ENCODE results near the gene ZNF385B. TPM values are rescaled to one million over a fixed set of nuclear protein-coding genes. Genes with fewer than 3 reads are reported as not detected.

Gene ZNF385B
- total RNA-seq, 2 experiments from 2014 or later, result not detected

DNA sequence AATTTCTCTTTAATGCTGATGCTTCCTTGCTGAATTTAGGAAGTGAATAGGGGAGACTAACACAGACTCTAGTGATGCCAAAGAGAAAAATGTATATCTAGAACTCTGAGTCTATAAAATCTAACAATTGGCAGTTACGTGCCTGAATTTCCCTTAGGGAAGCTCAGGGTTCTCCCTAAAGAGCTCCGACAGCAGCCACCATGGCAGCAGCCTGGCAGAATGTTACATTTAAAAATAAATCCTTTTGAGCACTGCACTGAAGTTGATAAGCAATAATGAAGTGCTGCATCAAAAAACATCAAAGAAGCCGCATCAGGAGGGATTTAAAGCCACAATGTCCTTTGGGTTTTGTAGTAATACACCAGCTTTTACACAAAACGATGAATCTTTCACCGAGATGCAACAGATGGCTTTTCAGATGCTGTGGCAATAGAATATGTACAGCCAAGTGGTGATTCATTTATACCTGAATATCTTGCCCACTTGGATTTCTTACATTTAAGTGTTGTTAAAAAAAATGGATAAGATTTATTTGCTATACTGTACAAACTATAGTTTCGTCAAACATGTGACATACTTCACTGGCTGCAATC lies 305.6 kb downstream of the ZNF385B start:
- no peaks in the 10 kb centered on the region for H3K9me3 Mint-ChIP-seq (ENCODE audit: insufficient read depth)
- no peak for DNase-seq
- no peaks in the 10 kb centered on the region for H3K4me1 Mint-ChIP-seq (ENCODE audit: low read depth)
- no peaks in the 10 kb centered on the region for H3K36me3 Mint-ChIP-seq (ENCODE audit: low read depth)
- POLR2A ChIA-PET, result no interaction called here
- no peaks in the 10 kb centered on the region for H3K27me3 Mint-ChIP-seq (ENCODE audit: low read depth)
- H3K4me3 Mint-ChIP-seq, result no peak overlapping the region
- no peak for ATAC-seq
- CTCF ChIA-PET, result no interaction called here
- H3K27ac Mint-ChIP-seq, result no peak overlapping the region

DNA sequence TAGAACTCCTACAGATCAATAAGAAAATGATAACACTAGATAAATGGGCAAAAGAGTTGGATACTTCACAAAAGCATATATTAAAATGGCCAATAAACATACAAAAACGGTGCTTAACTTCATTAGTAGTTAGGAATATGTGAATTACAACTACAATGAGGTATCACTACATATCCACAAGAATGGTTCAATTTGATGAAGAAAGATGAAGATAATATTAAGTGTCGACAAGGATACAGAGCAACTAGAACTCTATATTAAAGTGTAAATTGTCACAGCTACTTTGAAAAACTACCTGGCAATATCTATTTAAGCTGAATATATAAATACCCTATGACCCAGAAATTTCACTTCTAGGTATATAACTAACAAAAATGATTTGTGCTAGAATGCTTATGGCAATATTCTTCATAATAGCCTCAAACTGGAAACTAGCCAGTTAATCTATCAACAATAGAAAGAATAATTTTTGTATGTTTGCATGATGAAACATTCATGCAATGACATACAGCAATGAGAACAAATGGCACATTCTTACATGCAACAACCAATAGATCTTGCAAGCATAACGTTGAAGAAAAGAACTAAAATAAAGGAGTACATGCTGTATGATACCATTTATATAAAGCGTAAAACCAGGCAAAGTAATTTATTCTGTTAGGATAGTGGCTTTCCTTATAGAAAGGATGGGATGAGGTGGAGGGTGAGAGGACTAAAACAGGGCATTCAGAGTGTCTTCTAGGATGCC lies 306.6 kb downstream of the ZNF385B start:
- no peaks in the 10 kb centered on the region for H3K36me3 Mint-ChIP-seq (ENCODE audit: low read depth)
- ChIA-PET POLR2A (no interaction called here), CTCF (no interaction called here)
- no peaks in the 10 kb centered on the region for H3K4me1 Mint-ChIP-seq (ENCODE audit: low read depth)
- no peaks in the 10 kb centered on the region for H3K9me3 Mint-ChIP-seq (ENCODE audit: insufficient read depth)
- ATAC-seq, result no peak
- no peak for DNase-seq
- H3K4me3 Mint-ChIP-seq, result no peak overlapping the region
- no peaks in the 10 kb centered on the region for H3K27me3 Mint-ChIP-seq (ENCODE audit: low read depth)
- H3K27ac Mint-ChIP-seq, result no peak overlapping the region

DNA sequence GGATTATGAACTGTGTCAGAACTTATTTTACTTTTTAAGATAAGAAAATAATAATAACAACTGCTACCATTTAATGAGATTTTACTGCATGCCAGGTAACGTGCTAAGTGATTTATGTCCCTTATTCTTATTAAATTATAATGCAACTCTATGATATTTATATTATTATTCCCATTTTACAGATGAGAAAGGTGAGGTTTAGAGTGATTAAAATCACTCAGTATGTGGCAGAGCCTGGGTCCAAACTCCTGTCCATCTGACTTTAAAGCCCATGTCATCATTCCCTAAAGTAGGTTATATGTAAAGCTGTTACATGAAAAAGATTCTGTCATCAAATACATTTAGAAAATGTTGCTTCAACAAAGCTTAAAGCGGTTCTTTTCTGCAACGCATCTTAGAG lies 308.0 kb downstream of the ZNF385B start:
- POLR2A ChIA-PET, result no interaction called here
- CTCF ChIA-PET, result no interaction called here
- Mint-ChIP-seq H3K4me3 (no peak overlapping the region), H3K36me3 (ENCODE audit: low read depth) (no peaks in the 10 kb centered on the region), H3K4me1 (ENCODE audit: low read depth) (no peaks in the 10 kb centered on the region), H3K27me3 (ENCODE audit: low read depth) (no peaks in the 10 kb centered on the region), H3K27ac (no peak overlapping the region), H3K9me3 (ENCODE audit: insufficient read depth) (no peaks in the 10 kb centered on the region)
- DNase-seq (no peak), ATAC-seq (no peak)

DNA sequence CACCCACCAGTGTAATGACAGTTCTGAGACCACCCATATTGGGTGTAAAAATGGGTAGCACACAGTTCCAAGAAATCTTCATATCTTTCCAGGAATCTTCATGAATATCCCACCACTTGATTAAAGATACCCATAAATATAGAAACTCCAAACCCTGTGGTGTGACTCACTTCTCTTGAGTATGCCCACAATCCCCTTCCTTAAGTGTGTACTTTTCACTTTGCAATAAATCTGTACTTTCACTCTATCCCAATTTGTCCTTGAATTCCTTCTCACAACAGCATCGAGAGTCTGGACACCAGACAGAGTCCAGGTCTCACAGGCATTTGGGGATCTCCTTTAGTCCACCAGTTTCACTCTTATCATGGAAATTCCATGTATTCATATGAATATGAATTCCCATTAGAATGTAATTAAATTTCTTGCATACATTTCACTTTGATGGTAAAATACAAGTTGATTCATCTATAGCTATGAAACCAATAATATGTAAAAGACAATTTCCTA lies 309.8 kb downstream of the ZNF385B start:
- Mint-ChIP-seq H3K9me3 (ENCODE audit: insufficient read depth) (no peaks in the 10 kb centered on the region), H3K4me3 (no peak overlapping the region), H3K4me1 (ENCODE audit: low read depth) (no peaks in the 10 kb centered on the region), H3K36me3 (ENCODE audit: low read depth) (no peaks in the 10 kb centered on the region), H3K27ac (no peak overlapping the region), H3K27me3 (ENCODE audit: low read depth) (no peaks in the 10 kb centered on the region)
- CTCF ChIA-PET, result no interaction called here
- DNase-seq (no peak), ATAC-seq (no peak)
- POLR2A ChIA-PET, result no interaction called here

DNA sequence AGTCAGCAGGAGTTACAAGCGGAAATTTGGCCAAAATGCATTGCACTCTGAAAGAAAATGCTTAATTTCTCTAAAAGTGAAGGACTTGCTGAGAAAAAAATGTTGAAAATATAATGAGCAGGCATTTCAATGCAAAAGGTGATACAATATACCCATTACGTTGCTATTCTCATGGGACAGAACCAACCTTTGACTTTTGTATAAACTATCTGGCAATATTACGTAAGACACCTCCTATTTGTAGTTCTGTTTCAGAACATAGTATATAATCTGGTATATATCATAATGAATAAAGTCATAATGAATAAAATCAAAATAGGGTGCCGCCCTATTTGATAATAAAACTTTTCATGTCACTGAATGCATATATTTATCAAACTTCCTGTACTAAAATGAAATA lies 310.6 kb downstream of the ZNF385B start:
- Mint-ChIP-seq H3K4me1 (ENCODE audit: low read depth) (no peaks in the 10 kb centered on the region), H3K36me3 (ENCODE audit: low read depth) (no peaks in the 10 kb centered on the region), H3K4me3 (no peak overlapping the region), H3K27me3 (ENCODE audit: low read depth) (no peaks in the 10 kb centered on the region), H3K9me3 (ENCODE audit: insufficient read depth) (no peaks in the 10 kb centered on the region), H3K27ac (no peak overlapping the region)
- CTCF ChIA-PET, result no interaction called here
- POLR2A ChIA-PET, result no interaction called here
- DNase-seq, result no peak
- no peak for ATAC-seq

- H3K36me3 Mint-ChIP-seq (ENCODE audit: low read depth), result no peaks in the 10 kb centered on the region
- no peak overlapping the region for H3K27ac Mint-ChIP-seq
- ChIA-PET CTCF (no interaction called here), POLR2A (no interaction called here)
- DNase-seq (no peak), ATAC-seq (no peak)
- no peaks in the 10 kb centered on the region for H3K9me3 Mint-ChIP-seq (ENCODE audit: insufficient read depth)
- no peak overlapping the region for H3K4me3 Mint-ChIP-seq
- H3K4me1 Mint-ChIP-seq (ENCODE audit: low read depth), result no peaks in the 10 kb centered on the region
- no peaks in the 10 kb centered on the region for H3K27me3 Mint-ChIP-seq (ENCODE audit: low read depth)
Measured at GRCh38 chr2:179550214-179550613, 311.2 kb downstream of the ZNF385B start.

DNA sequence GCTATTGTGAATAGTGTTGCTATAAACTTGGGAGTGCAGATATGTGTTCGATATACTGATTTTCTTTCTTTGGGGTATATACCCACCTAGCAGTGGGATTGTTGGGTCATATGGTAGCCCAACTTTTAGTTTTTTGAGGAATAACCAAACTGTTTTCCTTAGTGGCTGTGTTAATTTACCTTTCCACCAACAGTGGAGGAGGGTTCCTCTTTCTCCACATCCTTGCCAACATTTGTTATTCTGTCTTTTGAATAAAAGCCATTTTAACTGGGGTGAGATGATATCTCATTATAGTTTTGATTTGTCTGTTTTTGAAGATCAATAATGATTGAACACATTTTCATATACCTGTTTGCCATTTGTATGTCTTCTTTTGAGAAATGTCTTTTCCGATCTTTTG lies 314.8 kb downstream of the ZNF385B start:
- ATAC-seq (no peak), DNase-seq (no peak)
- Mint-ChIP-seq H3K27me3 (ENCODE audit: low read depth) (no peaks in the 10 kb centered on the region), H3K9me3 (ENCODE audit: insufficient read depth) (no peaks in the 10 kb centered on the region), H3K4me1 (ENCODE audit: low read depth) (no peaks in the 10 kb centered on the region), H3K4me3 (no peak overlapping the region), H3K27ac (no peak overlapping the region), H3K36me3 (ENCODE audit: low read depth) (no peaks in the 10 kb centered on the region)
- CTCF ChIA-PET, result no interaction called here
- POLR2A ChIA-PET, result no interaction called here

GRCh38 chr2:179545024-179545423 lies 316.4 kb downstream of the ZNF385B start:
- Mint-ChIP-seq H3K9me3 (ENCODE audit: insufficient read depth) (no peaks in the 10 kb centered on the region), H3K36me3 (ENCODE audit: low read depth) (no peaks in the 10 kb centered on the region), H3K27me3 (ENCODE audit: low read depth) (no peaks in the 10 kb centered on the region), H3K27ac (no peak overlapping the region), H3K4me3 (no peak overlapping the region), H3K4me1 (ENCODE audit: low read depth) (no peaks in the 10 kb centered on the region)
- CTCF ChIA-PET, result no interaction called here
- no peak for DNase-seq
- ATAC-seq, result no peak
- POLR2A ChIA-PET, result no interaction called here

- Mint-ChIP-seq H3K4me1 (ENCODE audit: low read depth) (no peaks in the 10 kb centered on the region), H3K9me3 (ENCODE audit: insufficient read depth) (no peaks in the 10 kb centered on the region), H3K36me3 (ENCODE audit: low read depth) (no peaks in the 10 kb centered on the region), H3K27me3 (ENCODE audit: low read depth) (no peaks in the 10 kb centered on the region), H3K4me3 (no peak overlapping the region), H3K27ac (no peak overlapping the region)
- CTCF ChIA-PET, result no interaction called here
- no peak for ATAC-seq
- no peak for DNase-seq
- POLR2A ChIA-PET, result no interaction called here
Measured at GRCh38 chr2:179543361-179543901, 318.0 kb downstream of the ZNF385B start.

DNA sequence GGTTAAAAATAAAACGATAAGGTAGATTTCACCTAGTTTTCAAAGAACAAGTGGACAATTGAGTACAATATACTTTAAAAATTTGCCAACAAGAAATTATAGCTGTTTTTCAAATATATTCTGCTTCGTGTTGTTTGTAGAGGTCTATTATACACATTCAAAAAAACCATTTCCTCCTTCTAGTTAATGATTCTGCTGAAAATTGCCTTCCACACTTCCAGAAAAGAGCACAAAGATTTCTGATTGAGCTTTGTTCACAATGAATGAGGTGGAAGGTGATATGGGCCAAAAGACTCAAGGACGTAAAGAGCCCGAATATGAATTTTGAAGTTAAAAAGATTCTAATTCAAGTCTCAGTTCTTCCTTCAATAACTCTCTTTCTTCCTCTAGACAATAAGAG lies 319.8 kb downstream of the ZNF385B start:
- POLR2A ChIA-PET, result no interaction called here

GRCh38 chr2:179539124-179539511 lies 322.3 kb downstream of the ZNF385B start:
- DNase-seq, result no peak
- Mint-ChIP-seq H3K27ac (no peak overlapping the region), H3K9me3 (ENCODE audit: insufficient read depth) (peaks cover 4% of the 10 kb centered on the region), H3K4me1 (ENCODE audit: low read depth) (no peaks in the 10 kb centered on the region), H3K27me3 (ENCODE audit: low read depth) (no peaks in the 10 kb centered on the region), H3K36me3 (ENCODE audit: low read depth) (no peaks in the 10 kb centered on the region), H3K4me3 (no peak overlapping the region)
- ChIA-PET POLR2A (no interaction called here), CTCF (no interaction called here)
- no peak for ATAC-seq

More for the DNA sequence above, 319.8 kb downstream of the ZNF385B start:
- CTCF ChIA-PET, result no interaction called here
- H3K27me3 Mint-ChIP-seq (ENCODE audit: low read depth), result no peaks in the 10 kb centered on the region
- ATAC-seq (no peak), DNase-seq (no peak)
- H3K27ac Mint-ChIP-seq, result no peak overlapping the region
- H3K36me3 Mint-ChIP-seq (ENCODE audit: low read depth), result no peaks in the 10 kb centered on the region
- H3K9me3 Mint-ChIP-seq (ENCODE audit: insufficient read depth), result no peaks in the 10 kb centered on the region
- no peak overlapping the region for H3K4me3 Mint-ChIP-seq
- no peaks in the 10 kb centered on the region for H3K4me1 Mint-ChIP-seq (ENCODE audit: low read depth)

GRCh38 chr2:179538406-179539123 lies 322.8 kb downstream of the ZNF385B start:
- ATAC-seq (no peak), DNase-seq (no peak)
- peaks cover 4% of the 10 kb centered on the region for H3K9me3 Mint-ChIP-seq (ENCODE audit: insufficient read depth)
- no peaks in the 10 kb centered on the region for H3K36me3 Mint-ChIP-seq (ENCODE audit: low read depth)
- ChIA-PET POLR2A (no interaction called here), CTCF (no interaction called here)
- H3K4me1 Mint-ChIP-seq (ENCODE audit: low read depth), result no peaks in the 10 kb centered on the region
- H3K27ac Mint-ChIP-seq, result no peak overlapping the region
- no peak overlapping the region for H3K4me3 Mint-ChIP-seq
- H3K27me3 Mint-ChIP-seq (ENCODE audit: low read depth), result no peaks in the 10 kb centered on the region
